ENCODE data around the gene FGFR1OP2.

DNA sequence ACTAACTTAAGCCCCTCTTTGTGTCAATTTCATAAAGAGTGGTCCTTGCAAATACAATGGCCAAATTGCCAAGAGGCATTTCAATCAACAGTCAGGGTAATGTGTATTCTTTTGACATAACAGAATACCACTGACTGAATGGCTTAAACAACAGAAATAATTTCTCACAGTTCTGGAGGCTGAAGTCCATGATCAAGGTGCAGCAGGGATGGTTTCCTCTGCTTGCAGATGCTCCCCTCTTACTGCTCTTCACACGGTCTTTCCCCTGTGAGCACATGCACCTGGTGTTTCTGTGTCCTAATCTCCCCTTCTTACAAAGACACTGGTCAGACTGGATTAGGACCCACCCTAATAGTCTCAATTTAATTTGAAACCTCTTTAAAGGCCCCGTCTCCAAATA is 31.9 kb downstream of the FGFR1OP2 start:
- no peak for TF ChIP-seq POLR2A (IDR thresholded peaks at IDR 0.05)
- TF ChIP-seq, protein P1, sequence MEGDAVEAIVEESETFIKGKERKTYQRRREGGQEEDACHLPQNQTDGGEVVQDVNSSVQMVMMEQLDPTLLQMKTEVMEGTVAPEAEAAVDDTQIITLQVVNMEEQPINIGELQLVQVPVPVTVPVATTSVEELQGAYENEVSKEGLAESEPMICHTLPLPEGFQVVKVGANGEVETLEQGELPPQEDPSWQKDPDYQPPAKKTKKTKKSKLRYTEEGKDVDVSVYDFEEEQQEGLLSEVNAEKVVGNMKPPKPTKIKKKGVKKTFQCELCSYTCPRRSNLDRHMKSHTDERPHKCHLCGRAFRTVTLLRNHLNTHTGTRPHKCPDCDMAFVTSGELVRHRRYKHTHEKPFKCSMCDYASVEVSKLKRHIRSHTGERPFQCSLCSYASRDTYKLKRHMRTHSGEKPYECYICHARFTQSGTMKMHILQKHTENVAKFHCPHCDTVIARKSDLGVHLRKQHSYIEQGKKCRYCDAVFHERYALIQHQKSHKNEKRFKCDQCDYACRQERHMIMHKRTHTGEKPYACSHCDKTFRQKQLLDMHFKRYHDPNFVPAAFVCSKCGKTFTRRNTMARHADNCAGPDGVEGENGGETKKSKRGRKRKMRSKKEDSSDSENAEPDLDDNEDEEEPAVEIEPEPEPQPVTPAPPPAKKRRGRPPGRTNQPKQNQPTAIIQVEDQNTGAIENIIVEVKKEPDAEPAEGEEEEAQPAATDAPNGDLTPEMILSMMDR (IDR thresholded peaks at IDR 0.05): no peak

All from adrenal gland (tissue), 5 donors.